ENCODE results near the gene CIAO2B.

DNA sequence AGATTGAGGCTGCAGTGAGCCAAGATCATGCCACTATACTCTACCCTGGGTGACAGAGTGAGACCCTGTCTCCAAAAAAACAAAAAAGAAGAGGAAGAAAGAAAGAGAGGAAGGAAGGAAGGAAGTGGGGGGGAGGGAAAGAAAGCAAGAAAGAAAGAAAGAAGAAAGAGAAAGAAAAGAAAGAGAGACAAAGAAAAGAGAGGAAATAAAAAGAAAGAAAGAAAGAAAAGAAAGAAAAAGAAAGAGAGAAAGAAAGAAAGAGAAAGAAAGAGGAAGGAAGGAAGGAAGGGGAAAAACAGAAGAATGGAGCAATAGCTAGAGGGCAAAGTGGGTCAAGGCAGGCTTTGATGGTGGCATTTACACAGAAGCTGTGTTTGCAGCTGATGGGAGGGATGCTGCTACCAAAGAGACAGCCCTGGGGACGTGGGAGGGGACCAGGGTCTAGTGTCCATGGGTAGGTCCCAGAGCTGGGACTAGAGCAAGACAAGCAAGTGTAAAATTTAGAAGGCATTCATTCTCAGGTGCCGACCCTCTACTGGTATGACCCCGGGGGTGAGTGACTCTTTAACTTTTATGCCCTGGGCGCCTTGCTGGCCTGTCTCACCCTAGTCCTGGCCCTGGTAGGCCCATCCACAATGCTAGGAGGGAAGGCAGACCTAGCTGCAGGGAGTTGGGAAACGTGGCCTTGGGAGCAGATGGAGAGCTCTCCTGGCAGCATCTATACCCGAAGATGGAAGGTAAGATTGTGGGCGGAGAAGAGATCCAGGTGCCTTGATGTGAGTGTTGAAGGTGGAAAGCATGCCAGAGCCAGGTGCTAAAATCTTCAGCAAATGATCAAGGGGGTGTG, 24.9 kb upstream of the CIAO2B start:
- no peak for TF ChIP-seq CTCF (IDR thresholded peaks at IDR 0.05)
- no peak for TF ChIP-seq POLR2AphosphoS5 (IDR thresholded peaks at IDR 0.05)
- no peak for TF ChIP-seq POLR2A (IDR thresholded peaks at IDR 0.05)
- TF ChIP-seq EP300 (IDR thresholded peaks at IDR 0.05) = no peak

All from sigmoid colon (tissue), 4 donors.